Mesendoderm (in vitro differentiated cells): ENCODE results near the gene POLR3C.

ENCODE experiments used
- DNase-seq: peaks from one replicate; pipeline ENCODE4 v3.0.0; 2013
- H2AK5ac ChIP-seq: 2 replicates; pipeline ENCODE4 v1.6.1; 2013; ENCODE audit warnings: low read length, inconsistent platforms
- H2BK120ac ChIP-seq: 2 replicates; pipeline ENCODE4 v1.6.1; 2013; ENCODE audit warnings: low read depth, mild to moderate bottlenecking, low read length, moderate library complexity, mixed read lengths
- H2BK15ac ChIP-seq: replicated peaks from 2 replicates; pipeline ENCODE4 v1.6.1; 2013; ENCODE audit warnings: low read depth, mild to moderate bottlenecking, moderate library complexity
- H2BK5ac ChIP-seq: 2 replicates; pipeline ENCODE4 v1.6.1; 2013; ENCODE audit warnings: low read length, inconsistent platforms
- H3K18ac ChIP-seq: 2 replicates; pipeline ENCODE4 v1.6.1; 2013; ENCODE audit warnings: mild to moderate bottlenecking, low read length, mixed read lengths
- H3K23ac ChIP-seq: one replicate; pipeline ENCODE4 v1.6.1; 2013; ENCODE audit warnings: low read length
- H3K27ac ChIP-seq: 2 replicates; pipeline ENCODE4 v1.5.1; 2013; ENCODE audit warnings: low read depth, mild to moderate bottlenecking, inconsistent platforms, low read length, moderate library complexity
- H3K27me3 ChIP-seq: 2 replicates; pipeline ENCODE4 v1.6.1; 2013; ENCODE audit warnings: low read length, control low read depth, mild to moderate bottlenecking, inconsistent platforms; ENCODE audit not compliant: insufficient read depth, poor library complexity
- H3K36me3 ChIP-seq: 2 replicates; pipeline ENCODE4 v1.6.1; 2013; ENCODE audit warnings: low read length, inconsistent platforms; ENCODE audit not compliant: control insufficient read depth, insufficient read depth
- H3K4ac ChIP-seq: one replicate; pipeline ENCODE4 v1.6.1; 2013; ENCODE audit warnings: low read depth, mild to moderate bottlenecking, low read length, moderate library complexity
- H3K4me1 ChIP-seq: 2 replicates; pipeline ENCODE4 v1.6.1; 2013; ENCODE audit warnings: low read depth, low read length, inconsistent platforms; ENCODE audit not compliant: control insufficient read depth
- H3K4me2 ChIP-seq: 2 replicates; pipeline ENCODE4 v1.6.1; 2013; ENCODE audit warnings: low read length
- H3K4me3 ChIP-seq: 2 replicates; pipeline ENCODE4 v1.5.1; 2013; ENCODE audit warnings: mild to moderate bottlenecking, low read length
- H3K56ac ChIP-seq: one replicate; pipeline ENCODE4 v1.6.1; 2013; ENCODE audit warnings: low read length
- H3K79me1 ChIP-seq: 2 replicates; pipeline ENCODE4 v1.6.1; 2013; ENCODE audit warnings: low read length, inconsistent platforms
- H3K79me2 ChIP-seq: 2 replicates; pipeline ENCODE4 v1.6.1; 2013; ENCODE audit warnings: mild to moderate bottlenecking, low read length; ENCODE audit not compliant: control insufficient read depth, insufficient read depth
- H3K9ac ChIP-seq: 2 replicates; pipeline ENCODE4 v1.6.1; 2013; ENCODE audit warnings: low read length, inconsistent platforms
- H4K5ac ChIP-seq: one replicate; pipeline ENCODE4 v1.6.1; 2013; ENCODE audit warnings: low read length
- H4K8ac ChIP-seq: one replicate; pipeline ENCODE4 v1.6.1; 2013; ENCODE audit warnings: low read depth, mild to moderate bottlenecking, control low read depth, low read length, moderate library complexity
- WGBS: extraction: QIAGEN DNeasy Blood & Tissue Kit; methylation state at CpG from one replicate; pipeline ENCODE4 v1.1.7; 2013; ENCODE audit warnings: low lambda C conversion rate, missing lambda C conversion rate; ENCODE audit not compliant: insufficient coverage; ENCODE audit errors: extremely low coverage; 5-methylcytosine and 5-hydroxymethylcytosine counted together

The POLR3C gene

GRCh38 chr1:145884675-145885074 is 60.7 kb downstream of the POLR3C start:
- no CpG with 5 or more reads among the region's 1 CpG for WGBS
- no peak overlapping the region for H4K5ac ChIP-seq
- no peak overlapping the region for H2BK5ac ChIP-seq
- no peaks in the 10 kb centered on the region for H3K79me1 ChIP-seq
- H3K4me3 ChIP-seq, result no peak overlapping the region
- no peak overlapping the region for H2BK120ac ChIP-seq
- no peak overlapping the region for H3K23ac ChIP-seq
- no peaks in the 10 kb centered on the region for H3K79me2 ChIP-seq
- DNase-seq, result no peak
- H2AK5ac ChIP-seq, result no peak overlapping the region
- H3K4me2 ChIP-seq, result no peak overlapping the region
- peaks cover 2% of the 10 kb centered on the region for H3K27me3 ChIP-seq
- no peak overlapping the region for H3K18ac ChIP-seq
- no peak overlapping the region for H4K8ac ChIP-seq
- no peak overlapping the region for H3K4ac ChIP-seq
- H2BK15ac ChIP-seq, result no peak overlapping the region
- no peak overlapping the region for H3K27ac ChIP-seq
- H3K4me1 ChIP-seq, result no peaks in the 10 kb centered on the region
- H3K9ac ChIP-seq, result no peak overlapping the region
- H3K36me3 ChIP-seq, result no peaks in the 10 kb centered on the region
- H3K56ac ChIP-seq, result no peak overlapping the region

GRCh38 chr1:145885738-145886287 is 61.8 kb downstream of the POLR3C start, which contains the start of gene ANKRD35:
ANKRD35 (minus strand) TSS chr1:145885866; CDS start chr1:145885758, 108 bp downstream.
- peak within 1 kb of the TSS; percentile 44 for H3K56ac ChIP-seq
- no CpG with 5 or more reads among the region's 36 CpGs for WGBS
- no peak within 1 kb of the TSS for H2BK15ac ChIP-seq
- H3K9ac ChIP-seq, result peak within 1 kb of the TSS; percentile 4
- no peak within 1 kb of the TSS for H3K23ac ChIP-seq
- no peak within 1 kb of the TSS for H3K4ac ChIP-seq
- no peaks in the 10 kb centered on the region for H3K36me3 ChIP-seq
- H2BK5ac ChIP-seq, result no peak within 1 kb of the TSS
- H2AK5ac ChIP-seq, result no peak within 1 kb of the TSS
- peak; percentile 87 for DNase-seq
- no peak within 1 kb of the TSS for H2BK120ac ChIP-seq
- no peaks in the 10 kb centered on the region for H3K79me1 ChIP-seq
- H3K18ac ChIP-seq, result no peak within 1 kb of the TSS
- H4K8ac ChIP-seq, result no peak within 1 kb of the TSS
- H3K4me3 ChIP-seq, result peak within 1 kb of the TSS; percentile 48
- H3K4me1 ChIP-seq, result no peaks in the 10 kb centered on the region
- H3K4me2 ChIP-seq, result peak within 1 kb of the TSS; percentile 78
- no peak within 1 kb of the TSS for H4K5ac ChIP-seq
- peaks cover 2% of the 10 kb centered on the region for H3K27me3 ChIP-seq
- no peaks in the 10 kb centered on the region for H3K79me2 ChIP-seq
- H3K27ac ChIP-seq, result no peak within 1 kb of the TSS

GRCh38 chr1:145886390-145886789 is 62.4 kb downstream of the POLR3C start:
- H3K4me3 ChIP-seq, result no peak overlapping the region

GRCh38 chr1:145886816-145887215 is 62.8 kb downstream of the POLR3C start:
- Histone ChIP-seq H3K4ac (no peak overlapping the region), H3K9ac (no peak overlapping the region), H2BK15ac (no peak overlapping the region), H4K8ac (no peak overlapping the region), H3K4me2 (no peak overlapping the region), H3K23ac (no peak overlapping the region), H2BK5ac (no peak overlapping the region), H3K27me3 (peaks cover 2% of the 10 kb centered on the region), H3K79me2 (no peaks in the 10 kb centered on the region), H3K4me3 (no peak overlapping the region), H3K18ac (no peak overlapping the region), H3K56ac (no peak overlapping the region), H2AK5ac (no peak overlapping the region), H3K79me1 (no peaks in the 10 kb centered on the region), H3K27ac (no peak overlapping the region), H3K36me3 (no peaks in the 10 kb centered on the region), H2BK120ac (no peak overlapping the region), H4K5ac (no peak overlapping the region), H3K4me1 (no peaks in the 10 kb centered on the region)
- no CpG with 5 or more reads among the region's 8 CpGs for WGBS
- no peak for DNase-seq

More at GRCh38 chr1:145886390-145886789, 62.4 kb downstream of the POLR3C start:
- Histone ChIP-seq H4K8ac (no peak overlapping the region), H3K4me1 (no peaks in the 10 kb centered on the region), H3K23ac (no peak overlapping the region), H3K27ac (no peak overlapping the region), H2AK5ac (no peak overlapping the region), H2BK5ac (no peak overlapping the region), H3K9ac (peak overlapping the region; percentile 4), H3K4me2 (no peak overlapping the region), H3K56ac (peak overlapping the region; percentile 44), H3K79me1 (no peaks in the 10 kb centered on the region), H3K36me3 (no peaks in the 10 kb centered on the region), H3K79me2 (no peaks in the 10 kb centered on the region), H3K27me3 (peaks cover 2% of the 10 kb centered on the region), H3K4ac (no peak overlapping the region), H2BK15ac (no peak overlapping the region), H2BK120ac (no peak overlapping the region), H4K5ac (no peak overlapping the region), H3K18ac (no peak overlapping the region)
- no peak for DNase-seq
- no CpG with 5 or more reads among the region's 11 CpGs for WGBS

GRCh38 chr1:145887631-145888030 is 63.6 kb downstream of the POLR3C start:
- no peaks in the 10 kb centered on the region for H3K79me1 ChIP-seq
- no peak overlapping the region for H3K27ac ChIP-seq
- no peak overlapping the region for H4K8ac ChIP-seq
- no peak overlapping the region for H2BK15ac ChIP-seq
- peaks cover 2% of the 10 kb centered on the region for H3K27me3 ChIP-seq
- no peak overlapping the region for H3K23ac ChIP-seq
- H2AK5ac ChIP-seq, result no peak overlapping the region
- no peak overlapping the region for H3K9ac ChIP-seq
- DNase-seq, result no peak
- H3K56ac ChIP-seq, result no peak overlapping the region
- no peak overlapping the region for H3K4me3 ChIP-seq
- no peaks in the 10 kb centered on the region for H3K79me2 ChIP-seq
- no peak overlapping the region for H3K18ac ChIP-seq
- H3K4me1 ChIP-seq, result peaks cover 4% of the 10 kb centered on the region
- no CpG with 5 or more reads among the region's 5 CpGs for WGBS
- H3K36me3 ChIP-seq, result no peaks in the 10 kb centered on the region
- H2BK120ac ChIP-seq, result no peak overlapping the region
- no peak overlapping the region for H3K4me2 ChIP-seq
- H4K5ac ChIP-seq, result no peak overlapping the region
- H2BK5ac ChIP-seq, result no peak overlapping the region
- H3K4ac ChIP-seq, result no peak overlapping the region

GRCh38 chr1:145889722-145890121 is 65.7 kb downstream of the POLR3C start:
- no peak for DNase-seq
- no peak overlapping the region for H2BK15ac ChIP-seq
- H3K4me1 ChIP-seq, result peaks cover 4% of the 10 kb centered on the region
- no peak overlapping the region for H3K18ac ChIP-seq
- no peaks in the 10 kb centered on the region for H3K36me3 ChIP-seq
- H3K4me3 ChIP-seq, result no peak overlapping the region
- no peak overlapping the region for H3K56ac ChIP-seq
- H3K9ac ChIP-seq, result no peak overlapping the region
- H2AK5ac ChIP-seq, result no peak overlapping the region
- H3K4me2 ChIP-seq, result no peak overlapping the region
- H3K79me1 ChIP-seq, result no peaks in the 10 kb centered on the region
- H4K5ac ChIP-seq, result no peak overlapping the region
- no peak overlapping the region for H2BK5ac ChIP-seq
- no peak overlapping the region for H3K23ac ChIP-seq
- no CpG with 5 or more reads among the region's 3 CpGs for WGBS
- H4K8ac ChIP-seq, result no peak overlapping the region
- H3K79me2 ChIP-seq, result no peaks in the 10 kb centered on the region
- no peak overlapping the region for H3K27ac ChIP-seq
- no peak overlapping the region for H3K4ac ChIP-seq
- H2BK120ac ChIP-seq, result no peak overlapping the region
- peaks cover 1% of the 10 kb centered on the region for H3K27me3 ChIP-seq
